Right ventricle myocardium superior (tissue), 1 donor: ENCODE results near the gene MT3. TPM values are rescaled to one million over a fixed set of nuclear protein-coding genes. Genes with fewer than 3 reads are reported as not detected.
A peak's percentile ranks its signal among the peaks of the same experiment; 100 is the strongest.
"Not testable (repeated sequence)": the region's sequence is repeated elsewhere in the genome, so short reads cannot be mapped to it uniquely, and the experiment has no call there.

Experiments used
- ATAC-seq: fragments of 200-7000 bp; cut with Tn5 transposase; one replicate; pipeline ENCODE4 v1.9.1; 2020; ENCODE audit warnings: mild to moderate bottlenecking; ENCODE audit not compliant: poor library complexity
- DNase-seq: peaks from one replicate; pipeline ENCODE4 v3.0.0-alpha.2; 2020
- intact Hi-C: fragments of 100-400 bp; cut with DNase I; formaldehyde crosslinking; loops from one replicate; pipeline ENCODE4 v1.11.2; 2022
- total RNA-seq: library from RNA; stranded (reverse); fragmentation: NEBNext Ultra II Directional; extraction: Animal tissue kit (Norgen Biotek cat#: 25700); gene quantifications from one replicate; pipeline ENCODE4 v1.2.1, GENCODE V29; 2021
- donor health status: DM: no; HTN: yes; CAD: no; lungs with severe emphysema.

The MT3 gene
- total RNA-seq, 1 donor from 2014 or later, result 3.5 TPM

DNA sequence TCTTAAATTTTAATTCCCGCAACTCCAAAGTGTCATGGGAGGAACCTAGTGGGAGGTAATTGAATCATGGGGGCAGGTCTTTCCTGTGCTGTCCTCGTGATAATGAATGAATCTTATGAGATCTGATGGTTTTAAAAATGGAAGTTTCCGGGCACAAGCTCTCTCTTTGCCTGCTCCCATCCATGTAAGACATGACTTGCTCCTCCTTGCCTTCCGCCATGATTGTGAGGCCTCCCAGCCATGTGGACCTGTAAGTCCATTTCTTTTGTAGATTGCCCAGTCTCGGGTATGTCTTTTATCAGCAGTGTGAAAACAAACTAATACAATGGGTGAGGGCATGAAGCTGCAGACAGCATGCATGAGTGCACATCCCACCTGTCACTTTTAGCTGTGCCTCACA lies 33.9 kb downstream of the MT3 start:
- intact Hi-C loops, DNase-seq, ATAC-seq: not testable (repeated sequence)

- no peak for ATAC-seq
These were observed 34.3 kb downstream of the MT3 start for GRCh38 chr16:56623637-56624036.

GRCh38 chr16:56625140-56625942 lies 36.0 kb downstream of the MT3 start, which contains the start of gene MT1E:
Gene MT1E (plus strand): TSS chr16:56625781. CDS start chr16:56625852, 71 bp downstream.
- DNase-seq (peak; percentile 92), ATAC-seq (peak; percentile 95)
- intact Hi-C loops, result no loop called here

More at GRCh38 chr16:56623637-56624036, 34.3 kb downstream of the MT3 start:
- intact Hi-C loops, result no loop called here
- no peak for DNase-seq

DNA sequence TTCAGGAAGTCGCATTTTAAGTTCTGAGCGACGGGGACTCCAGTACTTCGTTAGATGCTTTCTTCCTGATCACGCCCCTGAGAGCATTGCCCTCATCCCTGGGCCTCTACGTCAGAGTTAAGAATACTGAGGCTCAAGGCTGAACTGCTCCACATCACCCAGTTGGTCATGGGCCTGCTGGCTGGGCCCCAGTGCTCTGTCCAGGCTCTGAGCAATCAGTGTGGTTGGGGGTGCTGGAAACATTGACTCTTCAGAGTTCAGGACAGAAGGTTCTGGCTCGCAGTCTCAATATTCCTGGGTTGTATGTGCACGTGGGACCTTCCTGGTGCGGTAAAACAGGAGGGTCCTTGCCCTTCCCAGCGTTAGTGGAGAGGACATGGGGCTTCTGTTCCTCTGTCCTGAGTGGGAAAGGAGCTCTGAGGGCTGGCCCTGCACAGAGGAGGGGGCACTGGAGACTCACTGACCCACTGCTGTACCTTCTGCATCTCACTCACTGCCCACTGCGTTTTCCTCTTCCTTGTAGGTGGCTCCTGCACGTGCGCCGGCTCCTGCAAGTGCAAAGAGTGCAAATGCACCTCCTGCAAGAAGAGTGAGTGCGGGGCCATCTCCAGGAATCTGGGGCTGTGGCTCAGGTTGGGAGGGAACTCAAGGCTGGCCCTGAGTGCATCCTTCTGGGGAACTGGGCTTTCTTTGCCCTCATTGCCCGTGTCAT lies 36.8 kb downstream of the MT3 start:
- DNase-seq (peak; percentile 83), ATAC-seq (peak; percentile 75)
- intact Hi-C loops, result no loop called here

DNA sequence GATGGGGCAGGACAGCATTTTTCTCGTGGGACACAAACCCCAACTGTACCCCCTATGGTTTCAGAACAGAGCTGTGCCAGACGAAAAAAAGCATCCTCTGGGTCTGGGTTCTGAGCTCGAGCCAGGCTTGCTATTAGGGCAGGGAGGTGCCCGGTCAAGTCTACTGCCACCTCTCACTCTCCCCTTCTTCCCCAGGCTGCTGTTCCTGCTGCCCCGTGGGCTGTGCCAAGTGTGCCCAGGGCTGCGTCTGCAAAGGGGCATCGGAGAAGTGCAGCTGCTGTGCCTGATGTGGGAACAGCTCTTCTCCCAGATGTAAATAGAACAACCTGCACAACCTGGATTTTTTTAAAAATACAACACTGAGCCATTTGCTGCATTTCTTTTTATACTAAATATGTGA lies 37.4 kb downstream of the MT3 start:
- intact Hi-C loops, result no loop called here
- DNase-seq (no peak), ATAC-seq (peak; percentile 7)

GRCh38 chr16:56628486-56629350 lies 39.4 kb downstream of the MT3 start:
- no peak for DNase-seq
- ATAC-seq, result no peak
- intact Hi-C loops, result no loop called here

- ATAC-seq (no peak), DNase-seq (no peak)
- intact Hi-C loops, result no loop called here
These were observed 40.2 kb downstream of the MT3 start for GRCh38 chr16:56629531-56629930.

DNA sequence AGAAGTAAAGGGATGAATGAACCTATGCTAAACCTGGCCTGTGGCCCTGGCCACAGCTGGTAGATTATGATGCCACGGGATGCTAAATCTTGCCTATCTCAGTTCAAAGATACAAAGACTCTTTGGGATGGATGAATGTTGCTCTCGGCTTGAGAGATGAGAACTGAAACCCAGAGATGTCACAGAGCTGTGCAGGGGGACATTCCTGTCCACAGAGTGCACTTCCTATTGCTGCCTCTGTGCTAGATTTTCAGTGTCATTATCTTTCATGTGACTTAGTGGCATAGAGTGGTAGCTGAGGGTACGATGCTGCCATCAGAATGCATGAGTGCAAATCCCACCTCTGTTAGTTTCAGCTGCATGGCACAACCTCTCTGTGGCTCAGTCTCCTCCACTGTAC lies 40.8 kb downstream of the MT3 start:
- intact Hi-C loops, result no loop called here
- ATAC-seq (no peak), DNase-seq (no peak)

DNA sequence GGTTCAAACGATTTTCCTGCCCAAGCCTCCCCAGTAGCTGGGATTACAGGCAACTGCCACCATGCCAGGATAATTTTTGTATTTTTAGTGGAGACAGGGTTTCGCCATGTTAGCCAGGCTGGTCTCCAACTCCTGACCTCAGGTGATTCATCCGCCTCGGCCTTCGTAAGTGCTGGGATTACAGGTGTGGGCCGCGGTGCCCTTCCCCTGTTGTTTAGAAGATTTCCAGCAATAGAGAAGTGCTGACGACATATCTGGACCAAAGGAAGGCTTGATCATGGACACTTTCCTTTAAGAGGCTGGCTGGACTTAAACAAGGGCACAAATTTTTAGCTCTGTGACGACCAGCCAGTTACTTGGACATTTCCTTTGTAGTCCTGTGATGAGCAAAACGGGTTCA lies 41.9 kb downstream of the MT3 start:
- ATAC-seq (no peak), DNase-seq (no peak)
- intact Hi-C loops, result no loop called here

DNA sequence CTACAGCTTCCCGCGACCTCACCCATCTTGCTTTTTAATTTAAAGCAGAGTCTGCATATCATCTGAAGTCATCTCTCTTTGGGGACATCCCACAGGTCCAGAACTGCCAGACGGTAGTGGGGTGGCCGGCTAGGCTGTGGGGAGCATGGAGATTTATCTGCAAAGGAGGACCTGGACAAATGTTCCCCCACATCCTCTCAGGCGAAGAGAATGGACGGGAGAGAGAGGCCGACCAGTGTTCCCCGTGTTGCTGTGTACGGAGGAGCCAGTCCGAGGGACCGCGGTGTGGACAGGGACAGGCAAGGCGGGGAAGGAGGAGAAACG lies 42.5 kb downstream of the MT3 start:
- ATAC-seq, result no peak
- intact Hi-C loops, result no loop called here
- no peak for DNase-seq

DNA sequence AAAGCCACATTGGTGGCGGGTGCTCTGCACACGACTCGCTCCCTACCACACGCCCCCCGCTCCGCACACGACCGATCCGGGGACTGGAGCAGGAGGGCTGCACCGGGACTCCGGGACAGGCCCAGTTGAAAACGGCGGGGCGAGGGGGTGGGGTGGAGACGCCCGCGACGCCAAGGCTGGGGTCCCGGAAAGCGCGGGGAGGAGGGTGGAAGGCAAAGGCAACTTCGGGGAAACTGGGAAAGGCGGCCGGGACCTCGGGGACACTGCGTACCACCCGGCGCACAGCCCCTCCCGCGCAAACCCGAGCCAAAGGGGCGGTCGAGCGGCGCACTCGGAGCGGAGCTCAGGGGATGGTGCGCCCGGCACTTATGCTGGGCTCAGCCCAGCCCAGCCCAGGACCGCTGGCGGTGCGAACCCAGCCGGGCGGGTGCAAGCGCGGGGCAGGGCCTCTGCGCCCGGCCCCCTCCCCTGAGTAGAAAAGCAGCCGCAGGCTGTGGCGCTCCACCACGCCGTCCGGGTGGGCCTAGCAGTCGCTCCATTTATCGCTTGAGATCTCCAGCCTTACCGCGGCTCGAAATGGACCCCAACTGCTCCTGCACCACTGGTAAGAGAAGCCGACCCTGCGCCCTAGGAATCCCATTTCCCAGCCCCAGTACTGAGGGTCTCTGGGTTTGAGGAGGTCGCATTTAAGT lies 43.0 kb downstream of the MT3 start, which contains the start of gene MT1M:
Gene MT1M, plus strand, starts transcription at position 504 of the 692 bp plus-strand sequence. Its CDS starts 73 bp downstream, at position 577.
- intact Hi-C loops, result no loop called here
- ATAC-seq (peak; percentile 86), DNase-seq (peak; percentile 86)

- intact Hi-C loops, result no loop called here
- ATAC-seq, result no peak
- DNase-seq, result no peak
These were observed 43.6 kb downstream of the MT3 start for GRCh38 chr16:56632848-56633365.

DNA sequence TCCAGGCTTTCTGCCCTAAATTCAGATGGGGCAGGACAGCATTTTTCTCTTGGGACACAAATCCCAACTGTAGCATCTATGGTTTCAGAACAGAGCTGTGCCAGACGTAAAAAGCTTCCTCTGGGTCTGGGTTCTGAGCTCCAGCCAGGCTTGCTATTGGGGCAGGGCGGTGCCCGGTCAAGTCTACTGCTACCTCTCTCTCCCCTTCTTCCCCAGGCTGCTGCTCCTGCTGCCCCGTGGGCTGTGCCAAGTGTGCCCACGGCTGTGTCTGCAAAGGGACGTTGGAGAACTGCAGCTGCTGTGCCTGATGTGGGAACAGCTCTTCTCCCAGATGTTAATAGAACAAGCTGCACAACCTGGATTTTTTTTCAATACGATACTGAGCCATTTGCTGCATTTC lies 44.2 kb downstream of the MT3 start:
- intact Hi-C loops, result no loop called here
- no peak for DNase-seq
- no peak for ATAC-seq

DNA sequence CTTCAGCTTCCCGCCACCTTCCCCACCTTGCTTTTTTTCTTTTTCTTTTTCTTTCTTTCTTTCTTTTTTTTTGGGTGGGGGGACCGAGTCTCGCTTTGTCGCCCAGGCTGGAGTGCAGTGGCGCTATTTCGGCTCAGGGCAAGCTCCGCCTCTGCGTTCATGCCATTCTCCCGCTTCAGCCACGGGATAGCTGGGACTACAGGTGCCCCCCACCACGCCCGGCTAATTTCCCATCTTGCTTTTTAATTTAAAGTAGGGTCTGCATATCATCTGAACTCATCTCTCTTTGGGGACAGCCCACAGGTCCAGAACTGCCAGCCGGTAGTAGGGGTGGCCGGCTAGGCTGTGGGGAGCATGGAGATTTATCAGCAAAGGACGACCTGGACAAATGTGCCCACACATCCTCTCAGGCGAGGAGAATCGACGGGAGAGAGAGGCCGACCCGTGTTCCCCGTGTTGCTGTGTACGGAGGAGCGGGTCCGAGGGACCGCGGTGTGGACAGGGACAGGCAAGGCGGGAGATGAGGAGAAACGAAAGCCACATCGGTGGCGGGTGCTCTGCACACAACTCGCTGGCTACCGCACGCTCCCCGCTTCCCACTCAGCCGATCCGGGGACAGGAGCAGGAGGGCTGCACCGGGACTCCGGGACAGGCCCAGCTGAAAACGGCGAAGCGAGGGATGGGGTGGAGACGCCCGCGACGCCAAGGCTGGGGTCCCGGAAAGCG lies 45.5 kb downstream of the MT3 start:
- DNase-seq (no peak), ATAC-seq (no peak)
- intact Hi-C loops, result no loop called here

DNA sequence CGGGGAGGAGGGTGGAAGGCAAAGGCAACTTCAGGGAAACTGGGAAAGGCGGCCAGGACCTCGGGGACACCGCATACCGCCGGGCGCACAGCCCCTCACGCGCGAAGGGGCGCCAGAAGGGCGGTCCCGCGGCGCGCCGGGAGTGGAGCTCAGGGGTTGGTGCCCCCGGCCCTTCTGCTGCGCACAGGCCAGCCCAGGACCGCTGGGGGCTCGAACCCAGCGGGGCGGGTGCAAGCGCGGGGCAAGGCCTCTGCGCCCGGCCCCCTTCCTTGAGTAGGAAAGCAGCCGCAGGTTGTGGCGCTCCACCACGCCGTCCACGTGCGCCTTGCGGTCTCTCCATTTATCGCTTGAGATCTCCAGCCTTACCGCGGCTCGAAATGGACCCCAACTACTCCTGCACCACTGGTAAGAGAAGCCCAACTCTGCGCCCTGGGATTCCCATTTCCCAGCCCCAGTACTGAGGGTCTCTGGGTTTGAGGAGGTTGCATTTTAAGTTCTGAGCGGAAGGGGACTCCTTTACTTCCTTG lies 46.2 kb downstream of the MT3 start:
- intact Hi-C loops, result no loop called here

GRCh38 chr16:56636616-56637413 lies 47.5 kb downstream of the MT3 start:
- ATAC-seq (no peak), DNase-seq (no peak)
- intact Hi-C loops, result no loop called here

More for the DNA sequence above, 46.2 kb downstream of the MT3 start:
- ATAC-seq, result no peak
- DNase-seq, result no peak
